ENCODE data around the gene CHIC2.

The CHIC2 gene

DNA sequence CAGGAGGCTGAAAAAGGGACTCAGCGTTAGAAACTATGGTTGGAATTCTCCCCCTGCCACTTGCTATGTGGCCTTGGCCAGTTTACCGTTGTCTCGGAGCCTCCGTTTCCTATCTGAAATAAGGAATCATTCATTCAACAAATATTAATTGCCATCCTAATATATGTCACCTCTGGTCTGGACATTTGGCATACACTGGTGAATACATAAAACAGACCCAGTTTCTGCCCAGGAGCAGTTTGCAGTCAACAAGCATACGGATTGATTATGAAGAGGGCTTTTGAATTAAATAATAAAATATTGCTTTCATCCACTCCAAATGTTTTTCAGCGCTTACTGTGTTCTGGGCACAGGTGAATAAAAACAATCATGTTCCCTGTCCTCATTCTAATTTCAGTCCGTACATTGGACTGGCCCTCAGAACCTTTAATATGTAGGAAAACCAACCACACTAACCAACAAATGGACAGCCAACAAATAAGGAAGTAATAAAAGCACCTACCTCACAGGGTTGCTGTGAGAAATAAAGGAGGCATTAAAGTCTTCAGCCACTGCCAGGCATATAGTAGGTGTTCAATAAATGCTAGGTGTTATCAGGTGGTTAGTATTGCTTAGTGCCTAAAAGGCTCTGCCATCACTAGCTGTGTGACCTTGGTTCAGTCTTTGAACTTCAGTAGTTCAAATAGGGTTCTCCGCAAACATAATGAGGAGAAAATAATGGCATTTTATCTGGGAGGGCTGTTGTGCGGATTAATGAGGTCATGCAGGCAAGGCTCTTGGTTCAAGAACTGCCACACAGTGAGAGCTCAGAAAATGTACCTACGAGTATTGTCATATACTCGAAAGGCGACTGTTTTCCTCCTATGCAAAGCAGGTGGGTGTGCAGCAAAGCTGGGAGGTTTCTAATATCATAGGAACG is 28.3 kb upstream of the CHIC2 start:
- no peak for DNase-seq

GRCh38 chr4:54091637-54092404 is 27.4 kb upstream of the CHIC2 start:
- DNase-seq: peak; percentile 48 to 54

GRCh38 chr4:54090804-54091623 is 26.6 kb upstream of the CHIC2 start:
- no peak for DNase-seq

GRCh38 chr4:54090404-54090803 is 26.0 kb upstream of the CHIC2 start:
- no peak for DNase-seq

DNA sequence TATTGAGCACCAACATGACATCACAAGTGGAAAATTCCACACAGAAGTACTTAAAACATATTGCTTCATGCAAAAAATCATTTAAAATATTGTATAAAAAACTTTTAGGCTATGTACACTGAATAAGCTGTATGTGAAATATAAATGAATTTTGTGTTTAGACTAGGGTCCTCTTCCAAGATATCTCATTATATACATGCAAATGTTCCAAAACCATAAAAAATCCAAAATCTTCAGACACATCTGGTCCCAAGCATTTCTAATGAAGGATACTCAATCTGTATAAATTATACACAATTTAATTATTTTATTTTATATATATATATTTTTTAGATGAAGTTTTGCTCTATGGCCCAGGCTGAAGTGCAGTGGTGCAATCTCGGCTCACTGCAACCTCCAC is 25.5 kb upstream of the CHIC2 start:
- DNase-seq: no peak

DNA sequence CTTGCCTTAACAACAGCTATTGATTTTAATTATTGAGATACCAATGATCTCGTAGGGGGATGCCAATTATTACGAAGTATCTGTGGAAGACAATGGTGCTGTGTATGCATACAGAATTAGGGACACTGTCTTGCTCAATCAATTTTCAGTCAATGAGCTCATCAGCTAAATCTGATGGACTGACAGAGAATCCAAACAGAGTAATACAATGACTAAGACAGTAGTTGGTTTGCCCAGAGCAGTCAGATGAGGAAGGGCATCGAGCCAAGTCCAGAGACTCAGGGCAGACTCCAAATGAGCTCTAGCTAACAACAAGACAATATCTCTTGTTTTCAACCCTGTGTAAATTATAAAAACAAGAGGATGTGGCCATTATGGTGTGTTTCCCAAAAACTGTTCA is 20.9 kb upstream of the CHIC2 start:
- no peak for DNase-seq

- DNase-seq: no peak
These were observed 17.8 kb upstream of the CHIC2 start for GRCh38 chr4:54082168-54082567.

GRCh38 chr4:54077812-54078211 is 13.4 kb upstream of the CHIC2 start:
- no peak for DNase-seq

DNA sequence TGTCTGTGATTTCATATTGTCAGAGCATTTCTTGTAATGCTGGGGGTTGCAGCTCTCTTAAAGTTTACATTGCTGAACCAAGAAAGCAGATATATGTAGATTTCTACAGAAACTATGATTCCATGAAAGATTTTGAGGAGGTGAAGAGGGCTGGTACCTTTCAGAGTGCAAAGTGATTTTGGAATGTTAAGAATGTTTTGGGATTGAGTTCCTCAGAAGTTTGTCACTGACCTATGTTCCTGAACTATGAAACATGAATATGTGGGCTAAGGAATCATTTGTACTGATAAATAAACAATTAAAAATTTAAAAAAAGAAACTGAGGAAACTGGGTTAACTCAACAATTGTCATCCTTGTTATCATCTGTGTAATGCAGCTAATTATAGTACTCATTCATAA is 12.3 kb upstream of the CHIC2 start:
- DNase-seq: no peak

GRCh38 chr4:54074381-54074780 is 10.0 kb upstream of the CHIC2 start:
- no peak for DNase-seq

GRCh38 chr4:54073271-54073880 is 9.0 kb upstream of the CHIC2 start:
- no peak for DNase-seq

GRCh38 chr4:54067166-54067565 is 2.8 kb upstream of the CHIC2 start:
- DNase-seq: no peak

DNA sequence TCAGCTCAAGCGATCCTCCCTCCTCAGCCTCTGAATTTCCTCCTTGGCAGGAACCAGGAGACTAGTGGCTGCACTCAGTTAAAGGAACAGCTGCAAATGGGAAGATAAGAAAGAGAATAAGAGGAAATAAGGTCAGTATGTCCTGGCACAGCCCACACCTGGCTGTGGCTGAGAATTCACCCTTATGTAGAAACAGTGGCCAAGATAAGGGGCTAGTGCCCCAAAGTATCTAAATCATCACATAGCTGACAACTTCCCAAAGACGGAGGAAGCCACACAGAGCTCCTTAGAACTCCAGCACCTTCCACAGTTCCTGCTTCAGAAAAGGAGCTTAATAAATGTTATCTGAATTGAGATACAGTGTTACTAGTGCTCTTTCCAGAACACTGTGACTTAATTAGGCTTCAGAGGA is 2.3 kb upstream of the CHIC2 start:
- no peak for DNase-seq

DNA sequence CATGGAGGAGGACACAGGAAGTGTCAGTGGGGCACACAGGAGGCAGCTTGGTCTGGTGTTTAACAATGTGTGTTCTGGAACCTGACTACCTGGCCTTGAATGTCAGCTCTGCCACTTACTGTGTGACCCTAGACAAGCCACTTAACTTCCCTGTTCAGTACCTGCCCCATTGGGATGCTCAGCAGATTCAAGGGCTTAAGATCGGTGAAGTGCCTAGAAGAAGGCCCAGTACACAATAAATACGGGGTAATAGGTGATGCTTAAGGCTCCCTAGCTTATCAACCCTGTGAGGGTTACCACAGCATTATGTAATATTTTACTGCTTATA is 1.6 kb upstream of the CHIC2 start:
- no peak for DNase-seq

- DNase-seq: no peak
These were observed 1.1 kb upstream of the CHIC2 start for GRCh38 chr4:54065282-54066087.

DNA sequence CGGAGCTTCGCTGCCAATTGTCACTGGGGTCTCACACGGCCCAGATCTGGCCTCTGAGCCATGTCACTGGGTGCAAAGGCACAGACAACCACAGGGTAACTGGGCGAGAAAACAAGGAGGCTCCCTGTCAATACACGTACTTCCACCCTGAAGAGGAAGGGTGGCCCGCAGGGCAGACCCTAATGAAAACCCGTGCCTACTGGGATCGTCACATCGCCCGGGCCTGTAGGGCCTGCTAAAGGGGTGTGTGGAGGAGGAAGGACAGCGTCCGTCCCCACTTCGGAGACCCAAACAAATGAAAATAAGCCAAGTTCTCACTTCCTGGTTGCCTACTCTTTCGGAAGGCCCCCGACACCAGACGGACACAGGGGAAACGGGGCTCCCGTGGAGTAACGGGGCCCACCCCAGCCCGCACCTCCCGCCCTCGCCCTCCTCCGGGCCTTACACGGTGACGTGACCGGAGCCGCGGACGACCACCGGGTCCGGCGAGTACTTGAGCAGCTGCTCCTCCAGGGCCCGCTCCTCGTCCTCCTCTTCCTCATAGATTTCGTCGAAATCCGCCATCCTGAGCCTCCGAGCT is 578 bp downstream of the CHIC2 start:
- no peak for DNase-seq

GRCh38 chr4:54063229-54063628 is 1.2 kb downstream of the CHIC2 start:
- DNase-seq: no peak

DNA sequence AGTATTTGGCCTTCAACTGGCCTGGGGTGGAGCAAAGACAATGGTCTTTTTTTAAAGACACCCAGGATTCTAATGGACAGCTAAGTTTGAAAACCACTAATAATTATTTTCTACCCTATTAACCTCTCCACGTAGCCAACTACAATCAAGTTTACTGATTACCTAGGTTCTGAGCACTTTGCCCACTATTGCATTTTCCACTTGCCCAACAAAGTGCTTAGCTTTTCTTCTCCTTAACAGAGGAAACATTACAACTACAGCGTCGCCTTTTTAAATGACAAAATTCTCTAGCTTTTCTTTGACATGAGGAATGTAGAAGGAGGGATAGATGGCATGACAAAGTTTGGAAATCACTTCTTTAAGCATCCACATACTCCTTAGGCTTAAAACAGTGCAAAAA is 2.0 kb downstream of the CHIC2 start:
- no peak for DNase-seq

GRCh38 chr4:54061873-54062272 is 2.5 kb downstream of the CHIC2 start:
- no peak for DNase-seq

DNA sequence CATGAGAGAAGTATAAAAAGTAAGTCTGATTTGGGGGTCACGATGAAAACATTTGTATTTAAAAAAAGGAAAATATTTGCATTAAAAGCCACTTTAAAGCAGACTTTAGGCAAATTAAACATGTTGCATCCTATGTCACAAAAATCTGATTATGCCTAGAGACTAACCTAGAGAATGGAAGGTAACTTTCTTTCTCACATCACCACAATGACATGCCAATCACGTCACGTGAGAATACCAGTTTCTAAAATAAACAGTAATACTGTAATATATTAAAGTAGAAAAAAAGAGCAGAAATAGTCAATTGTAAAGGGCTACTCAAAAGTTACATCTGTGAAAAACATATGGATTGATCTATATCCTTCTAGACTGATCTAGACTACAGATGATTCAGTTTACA is 3.3 kb downstream of the CHIC2 start:
- no peak for DNase-seq

DNA sequence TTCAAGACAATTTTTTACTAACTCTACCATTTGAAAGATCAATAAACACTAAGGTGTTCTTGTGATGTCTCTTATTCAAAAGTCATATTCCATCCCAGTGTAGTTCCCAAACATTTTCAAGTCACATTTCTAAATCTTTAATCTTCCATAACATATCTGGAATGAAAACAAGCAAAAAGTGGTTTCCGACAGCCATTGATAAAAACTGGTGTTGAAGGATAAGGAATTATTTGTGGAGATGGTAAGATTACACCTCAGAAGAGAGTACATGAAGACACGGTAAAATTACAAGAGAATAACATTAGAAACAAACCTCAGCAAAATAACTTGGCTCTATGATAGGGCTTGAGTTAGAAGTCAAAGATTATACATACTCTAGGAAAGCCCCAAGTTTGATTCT is 4.3 kb downstream of the CHIC2 start:
- no peak for DNase-seq

DNA sequence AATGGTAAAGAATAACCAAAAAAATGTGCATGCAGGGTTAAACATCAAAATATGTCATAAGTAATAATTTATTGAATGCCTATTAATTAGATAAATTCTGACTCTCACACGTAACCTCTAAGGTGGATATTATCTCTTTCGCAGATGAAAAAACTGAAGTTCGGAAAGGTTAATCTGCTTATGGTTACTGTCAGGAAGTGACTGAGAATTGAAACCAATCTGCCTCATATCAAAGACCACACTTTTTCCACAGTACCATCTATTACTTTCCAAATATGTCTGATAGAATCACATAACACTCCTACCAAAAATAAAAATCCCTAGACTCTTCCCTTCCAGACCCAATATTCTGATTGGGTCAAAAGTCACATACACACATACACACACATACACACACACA is 6.2 kb downstream of the CHIC2 start:
- no peak for DNase-seq
